HG03558 (cell line): ENCODE data around the gene KLHL1.

ENCODE experiments used
- ATAC-seq: cut with Tn5 transposase; IDR thresholded peaks from one replicate; pipeline ENCODE4 v1.9.1; 2021; ENCODE audit warnings: moderate number of reproducible peaks; ENCODE audit not compliant: unreplicated experiment; ENCODE audit errors: extremely low read depth

Gene KLHL1

DNA sequence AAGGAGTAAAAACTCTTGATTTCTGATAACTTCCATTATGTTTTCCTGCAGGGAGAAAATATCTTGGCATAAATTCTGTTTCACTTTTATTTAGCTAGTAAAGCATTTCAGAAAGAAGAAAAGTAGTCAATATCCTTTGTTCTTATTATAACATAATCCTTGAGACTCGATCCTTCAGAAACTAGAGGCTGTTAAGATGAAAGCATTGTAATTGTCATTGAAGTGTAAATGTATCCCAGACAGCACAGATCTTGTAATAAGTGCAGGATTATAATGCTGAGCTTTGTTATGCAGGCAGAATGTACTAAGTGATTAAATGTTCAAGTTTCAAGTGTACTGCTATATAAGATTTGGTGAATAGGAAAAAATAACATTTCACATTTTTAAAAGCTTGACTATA lies 225.8 kb downstream of the KLHL1 start:
- no peak for ATAC-seq

DNA sequence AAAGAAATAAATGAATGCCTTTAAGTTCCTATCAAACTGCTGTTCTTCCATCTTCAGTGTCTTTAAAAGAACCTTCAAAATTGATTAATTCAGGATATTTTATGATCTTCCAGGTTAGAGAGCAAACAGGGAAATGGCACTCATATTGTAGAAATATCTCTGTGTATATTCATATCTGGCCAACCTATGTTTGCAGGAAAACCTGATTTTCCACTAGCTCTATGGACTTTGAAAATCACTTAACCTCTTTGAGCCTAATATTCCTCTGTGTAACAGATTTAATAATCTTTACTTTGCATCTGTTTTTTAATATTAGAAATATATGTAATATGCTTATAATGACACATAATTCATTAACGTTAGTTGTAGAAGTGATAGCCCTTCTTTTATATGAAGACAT lies 228.3 kb downstream of the KLHL1 start:
- no peak for ATAC-seq

DNA sequence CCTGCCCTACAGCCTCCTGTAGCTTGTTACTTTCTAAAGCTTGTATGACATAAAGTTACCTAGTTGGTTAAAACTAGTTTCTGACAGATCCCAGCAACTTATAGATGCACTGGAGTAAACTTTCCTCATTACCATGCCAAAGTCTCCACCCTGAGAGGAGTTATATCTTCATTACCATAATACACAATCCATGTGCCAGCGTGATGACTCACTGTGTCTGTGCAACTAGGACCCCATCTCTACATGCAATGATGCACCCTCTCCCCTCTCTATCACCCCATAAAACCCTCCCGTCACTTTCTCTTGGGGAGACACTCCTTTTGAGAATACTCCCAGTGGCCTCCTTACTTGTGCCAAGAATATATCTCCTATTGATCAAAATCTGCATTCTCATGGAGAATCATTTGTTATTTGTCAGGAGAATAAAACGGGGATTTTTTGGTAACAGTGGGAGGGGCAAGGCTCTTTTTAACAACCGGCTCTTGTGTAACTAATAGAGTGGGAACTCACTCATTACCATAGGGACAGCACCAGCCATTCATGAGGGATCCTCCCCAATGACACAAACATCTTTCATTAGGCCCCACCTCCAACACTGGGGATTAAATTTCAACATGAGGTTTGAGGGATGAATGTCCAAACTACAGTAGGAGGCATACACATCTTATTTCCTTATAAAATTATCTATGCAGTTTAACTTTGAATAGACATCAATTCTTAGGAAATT lies 235.8 kb downstream of the KLHL1 start:
- ATAC-seq = no peak

DNA sequence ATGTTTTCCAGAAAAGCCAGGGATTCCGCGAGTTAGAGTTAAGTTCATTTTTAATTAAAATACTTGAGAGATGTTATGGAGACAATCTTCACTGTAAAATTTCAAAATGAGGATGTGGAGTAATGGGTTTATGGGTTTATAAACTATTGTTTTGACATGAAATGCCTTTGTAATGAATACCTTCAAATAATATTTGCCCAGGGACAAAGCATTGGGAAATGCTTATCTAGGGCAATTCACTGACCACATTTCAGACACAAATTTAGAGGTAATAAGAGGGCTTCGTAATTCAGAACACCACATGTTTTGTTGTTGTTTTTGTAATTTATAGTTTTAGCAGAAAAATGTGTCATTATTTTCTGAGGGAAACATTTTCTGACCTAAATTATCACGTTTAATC lies 241.7 kb downstream of the KLHL1 start:
- ATAC-seq = no peak

DNA sequence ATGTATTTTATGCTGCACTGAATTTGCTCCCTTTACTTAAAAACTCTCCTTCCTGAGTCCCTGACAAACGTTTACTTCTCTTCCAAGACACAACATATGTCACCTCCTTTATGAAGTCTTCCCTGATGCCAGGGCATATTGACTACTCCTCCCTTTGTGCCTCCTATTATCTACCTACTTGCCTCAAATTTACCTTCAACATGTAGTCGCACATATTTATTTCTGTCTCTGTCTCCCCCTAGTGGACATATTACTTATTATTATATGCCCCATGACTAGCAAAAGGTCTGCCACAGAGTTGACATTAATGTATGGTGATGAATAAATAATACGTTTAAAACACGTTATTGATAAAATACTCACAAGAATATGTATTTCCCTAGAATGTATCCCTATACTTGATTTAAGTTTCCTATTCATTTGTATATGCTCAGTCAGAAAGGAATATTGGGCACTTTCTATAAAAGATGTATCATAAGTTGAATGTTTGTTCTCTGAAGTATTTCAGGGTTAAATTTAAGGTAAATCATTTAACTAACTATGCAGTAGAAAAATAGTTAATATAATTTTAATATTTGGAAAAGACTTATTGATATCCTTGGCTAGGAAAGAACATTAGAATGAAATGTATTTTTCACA lies 250.9 kb downstream of the KLHL1 start:
- no peak for ATAC-seq

DNA sequence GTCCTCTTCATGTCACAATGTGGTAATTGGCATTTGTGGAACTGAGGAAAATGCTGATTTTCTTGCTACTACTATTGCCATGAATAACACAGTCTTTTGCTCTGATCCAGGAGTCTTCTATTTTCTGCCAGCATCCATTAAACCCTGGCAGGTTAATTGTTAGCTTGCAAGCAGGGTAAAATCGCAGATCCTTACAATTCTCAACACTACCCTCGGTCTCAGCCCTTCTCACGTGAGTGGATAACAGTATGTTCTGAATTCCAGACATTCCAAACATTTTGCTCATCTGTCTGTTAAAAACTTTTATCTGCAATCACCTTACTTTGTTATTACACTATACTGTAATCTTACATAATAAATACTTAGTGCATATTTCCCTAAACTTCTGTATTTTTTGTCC lies 251.9 kb downstream of the KLHL1 start:
- ATAC-seq = no peak

DNA sequence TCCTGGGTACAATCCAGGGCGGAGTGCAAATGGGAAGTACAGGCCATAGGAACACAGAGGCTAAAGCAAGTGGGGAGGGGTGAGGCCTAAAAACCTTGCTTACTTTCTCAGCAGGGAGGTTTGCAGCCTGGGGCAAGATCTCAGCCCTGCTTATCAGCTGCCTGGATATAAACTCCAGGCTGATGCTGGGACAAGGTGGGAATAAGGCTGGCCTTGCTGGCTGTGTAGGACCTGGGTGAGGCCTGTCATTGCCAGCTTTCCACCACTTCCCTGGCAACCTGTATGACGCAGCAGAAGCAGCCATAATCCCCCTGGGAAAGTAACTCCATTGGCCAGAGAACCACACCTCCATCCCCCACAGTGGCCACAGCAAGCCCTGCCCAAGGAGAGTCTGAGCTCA lies 279.7 kb downstream of the KLHL1 start:
- ATAC-seq = no peak

DNA sequence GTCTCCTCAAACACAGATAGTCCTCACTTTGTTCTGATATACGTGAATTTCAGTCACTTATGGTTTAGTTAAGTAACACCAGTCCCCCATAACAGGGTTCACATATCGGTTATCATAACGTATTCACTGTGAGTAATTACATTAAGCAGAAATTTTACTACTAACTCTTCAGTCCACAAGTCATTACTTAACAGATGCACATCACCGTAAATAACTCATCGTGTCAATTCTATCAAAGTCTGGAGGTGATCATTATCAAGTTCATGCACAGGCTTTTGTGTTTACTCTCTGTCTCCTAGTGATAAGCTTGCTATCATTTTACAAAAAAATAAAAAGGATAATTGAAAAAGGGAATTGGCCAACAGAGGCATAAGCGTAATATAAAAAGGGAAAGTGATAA lies 288.1 kb downstream of the KLHL1 start:
- no peak for ATAC-seq

DNA sequence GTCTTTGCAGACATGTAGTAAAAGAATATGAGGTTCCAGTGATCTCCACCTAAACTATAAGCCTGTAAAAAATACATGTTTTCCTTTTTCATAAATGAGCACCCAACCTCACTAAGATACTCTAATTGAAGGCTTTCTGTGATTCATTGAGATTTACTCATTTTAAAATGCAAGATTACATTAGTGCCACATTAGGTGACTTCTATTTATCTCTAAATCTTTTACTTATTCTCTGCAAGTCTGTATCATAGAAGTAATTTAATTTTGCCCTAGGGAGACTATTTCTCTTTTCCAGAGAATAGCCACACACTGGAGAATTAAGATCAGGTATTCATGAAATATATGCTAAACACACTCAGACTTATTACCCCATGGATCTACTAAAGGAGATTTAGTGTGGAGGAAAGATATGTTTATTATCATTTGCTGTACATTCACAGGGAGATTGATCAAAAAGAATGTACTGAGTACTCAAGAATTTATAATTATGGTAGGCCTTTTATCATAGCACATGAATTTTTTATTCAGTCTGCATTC lies 290.9 kb downstream of the KLHL1 start:
- no peak for ATAC-seq

DNA sequence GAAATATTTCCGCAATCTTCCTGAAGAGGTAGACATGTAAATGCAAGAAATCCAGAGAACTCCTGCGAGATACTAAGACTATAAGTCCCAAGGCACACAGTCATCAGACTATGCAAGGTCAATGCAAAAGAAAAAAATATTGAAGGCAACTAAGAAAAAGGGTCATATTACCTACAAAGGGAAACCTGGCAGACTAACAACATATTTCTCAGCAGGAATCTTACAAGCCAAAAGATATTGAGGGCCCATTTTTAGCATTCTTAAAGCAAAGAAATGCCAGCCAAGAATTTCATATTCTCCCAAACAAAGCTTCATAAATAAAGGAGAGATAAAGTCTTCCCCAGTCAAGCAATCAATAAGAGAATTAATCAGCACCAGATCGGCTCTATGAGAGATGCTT lies 299.1 kb downstream of the KLHL1 start:
- no peak for ATAC-seq

DNA sequence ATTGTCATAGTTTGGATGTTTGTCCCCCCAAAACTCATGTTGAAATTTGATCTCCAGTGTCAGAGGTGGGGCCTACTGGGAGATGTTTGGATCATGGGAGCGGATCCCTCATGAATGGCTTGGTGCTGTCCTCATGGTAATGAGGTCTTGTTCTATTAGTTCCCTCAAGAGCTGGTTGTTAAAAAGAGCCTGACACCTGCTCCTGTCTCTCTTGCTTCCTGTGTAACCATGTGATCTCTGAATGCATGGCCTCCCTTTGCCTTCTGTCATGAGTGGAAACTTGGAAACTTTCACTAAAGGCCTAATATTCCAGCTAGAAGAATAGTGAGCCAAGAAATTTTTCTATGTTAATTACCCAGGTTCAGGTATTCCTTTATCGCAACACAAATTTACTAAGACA lies 312.0 kb downstream of the KLHL1 start:
- ATAC-seq = no peak

DNA sequence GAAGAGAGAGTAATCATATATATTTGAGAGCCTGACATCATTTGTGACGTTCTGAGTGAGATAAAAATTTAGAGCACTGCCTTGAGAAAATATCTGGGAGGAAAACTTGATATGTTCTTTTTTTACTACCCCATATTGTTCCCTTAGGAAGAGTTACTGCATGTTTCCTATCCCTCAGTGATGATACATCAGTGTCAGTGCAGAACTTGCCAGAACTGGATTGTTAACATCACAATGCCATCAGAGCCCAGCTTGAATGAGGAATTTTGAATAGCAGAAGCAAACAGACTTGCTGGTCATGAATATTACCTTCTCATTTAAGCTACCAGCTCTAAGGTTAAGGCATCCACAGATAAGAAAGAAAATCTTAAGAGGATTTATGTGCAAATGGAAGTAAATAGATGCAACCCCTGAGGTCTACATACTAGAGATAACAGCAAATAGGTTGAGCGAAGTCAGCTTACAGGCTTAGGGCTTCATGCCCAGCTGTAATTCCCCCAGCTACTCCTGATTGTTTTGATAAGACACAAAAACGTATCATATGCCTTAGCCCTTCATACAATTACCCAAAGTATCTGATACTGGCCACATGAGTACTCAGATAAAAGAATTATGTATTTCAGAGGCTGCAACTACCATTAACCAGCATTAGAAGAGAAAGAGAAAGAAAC lies 314.3 kb downstream of the KLHL1 start:
- no peak for ATAC-seq

DNA sequence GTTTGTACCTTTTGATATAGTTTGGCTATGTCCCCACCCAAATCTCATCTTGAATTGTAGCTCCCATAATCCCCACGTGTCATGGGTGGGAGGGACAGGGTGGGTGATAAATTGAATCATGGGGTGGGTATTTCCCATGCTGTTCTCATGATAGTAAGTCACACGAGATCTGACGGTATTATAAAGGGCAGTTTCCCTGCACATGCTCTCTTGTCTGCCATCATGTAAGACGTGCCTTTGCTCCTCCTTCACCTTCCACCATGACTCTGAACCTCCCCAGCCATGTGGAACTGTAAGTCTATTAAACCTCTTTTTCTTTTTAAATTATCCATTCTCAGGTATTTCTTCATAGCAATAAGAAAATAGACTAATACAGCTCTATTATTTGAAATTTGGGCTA lies 331.3 kb downstream of the KLHL1 start:
- no peak for ATAC-seq

DNA sequence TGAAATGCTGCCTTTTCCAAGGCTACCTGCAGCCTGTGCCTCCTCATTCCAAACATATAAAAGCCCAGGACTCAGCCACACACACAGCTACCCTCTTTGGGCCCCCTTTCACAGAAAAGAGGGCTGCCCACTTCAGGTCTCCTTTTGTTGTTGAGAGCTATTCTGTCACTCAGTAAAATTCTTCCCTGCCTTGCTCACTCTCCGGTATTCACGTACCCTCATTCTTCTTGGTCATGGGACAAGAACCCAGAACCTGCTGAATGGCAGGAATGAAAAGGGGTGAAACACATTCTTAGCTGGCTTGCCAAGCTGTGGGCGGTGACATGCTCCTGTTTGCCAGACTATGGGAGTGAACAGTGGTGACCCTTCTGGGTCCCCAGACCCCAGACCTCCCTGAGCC lies 338.6 kb downstream of the KLHL1 start:
- no peak for ATAC-seq

DNA sequence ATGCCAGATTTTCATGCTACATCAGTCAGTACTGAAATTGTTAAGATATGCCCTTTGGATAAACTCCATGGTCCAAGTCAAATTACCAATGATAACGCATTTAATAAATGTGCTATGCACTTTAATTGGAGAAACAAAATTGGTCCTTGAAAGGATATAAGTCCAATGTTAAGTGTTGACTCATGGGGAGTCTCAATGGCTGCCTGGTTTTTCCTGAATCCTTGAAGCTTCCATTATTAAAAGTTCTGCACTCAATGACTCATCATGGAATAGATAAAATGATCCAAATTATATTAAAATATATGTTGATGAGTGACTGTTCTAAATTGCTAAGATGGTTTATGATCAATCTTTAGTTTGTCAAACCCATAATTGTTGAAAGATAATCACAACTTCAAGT lies 346.7 kb downstream of the KLHL1 start:
- ATAC-seq = no peak

DNA sequence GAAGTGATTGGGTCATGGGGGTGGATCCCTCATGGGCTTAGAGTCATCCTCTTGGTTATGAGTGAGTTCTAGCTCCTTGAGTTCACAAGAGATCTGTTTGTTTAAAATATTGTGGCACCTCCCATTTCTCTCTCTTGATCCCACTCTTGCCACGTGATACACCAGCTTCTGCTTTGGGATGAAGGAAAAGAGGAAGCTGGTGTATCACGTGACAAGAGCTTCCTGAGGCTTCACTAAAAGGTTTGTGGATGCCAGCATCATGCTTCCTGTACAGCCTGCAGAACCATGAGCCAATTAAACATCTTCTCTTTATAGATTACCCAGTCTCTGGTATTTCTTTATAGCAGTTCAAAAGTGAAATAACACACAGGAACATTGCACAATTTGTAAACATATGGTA lies 353.2 kb downstream of the KLHL1 start:
- no peak for ATAC-seq

DNA sequence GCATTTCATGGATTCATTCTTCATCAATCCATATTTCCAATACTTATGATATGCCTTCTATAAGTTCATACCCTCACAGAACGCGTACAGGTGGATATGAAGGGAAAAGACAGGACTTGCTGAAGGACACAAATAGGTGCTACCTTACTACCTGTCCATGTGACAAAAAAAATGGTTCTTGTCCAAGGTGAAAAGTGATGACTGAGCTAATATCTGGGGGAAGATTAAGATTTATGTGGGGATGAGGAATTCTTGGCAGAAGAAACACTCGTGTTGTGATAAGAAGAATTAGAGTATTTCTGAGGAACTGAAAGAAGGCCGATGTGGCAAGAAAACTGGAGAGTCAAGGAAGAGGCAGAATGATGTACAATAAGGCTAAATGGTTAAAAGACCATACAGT lies 357.0 kb downstream of the KLHL1 start:
- ATAC-seq = no peak

DNA sequence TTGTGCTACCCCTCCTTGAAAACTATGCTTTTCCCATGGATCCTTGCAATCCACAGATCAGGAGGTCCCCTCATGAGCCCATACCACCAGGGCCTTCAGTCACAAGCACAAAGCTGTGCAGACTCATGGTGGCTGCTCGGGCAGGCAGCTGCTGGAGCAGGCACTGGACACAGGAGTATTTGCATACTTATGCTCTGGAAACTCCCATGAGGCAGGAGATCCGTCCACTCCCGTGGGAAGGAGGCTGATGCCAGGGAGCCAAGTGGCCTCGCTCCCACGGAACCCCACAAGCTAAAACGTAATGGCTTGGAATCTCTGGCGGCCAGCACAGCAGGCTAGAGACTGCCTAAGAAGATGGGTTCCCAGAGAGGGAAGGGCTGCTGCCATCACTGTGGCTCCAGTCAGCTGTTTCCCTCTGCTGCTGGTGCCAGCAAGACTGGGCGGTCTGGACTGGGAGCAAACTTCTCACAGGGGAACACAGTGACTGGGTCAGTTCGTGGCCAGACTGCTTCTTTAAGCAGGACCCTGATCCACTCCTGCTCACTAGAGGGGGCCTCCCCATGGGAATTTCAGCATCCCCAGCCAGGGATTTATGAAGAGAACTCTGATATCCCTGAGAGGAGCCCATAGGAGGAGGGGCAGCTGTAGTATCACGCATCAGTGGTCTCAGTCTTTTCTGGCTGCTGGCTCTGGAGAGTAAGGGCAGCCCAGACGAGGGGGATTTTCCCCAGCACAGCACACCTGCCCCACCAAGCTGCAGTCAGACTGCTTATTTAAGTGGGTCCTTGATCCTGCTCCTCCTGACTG lies 370.9 kb downstream of the KLHL1 start:
- ATAC-seq = no peak

DNA sequence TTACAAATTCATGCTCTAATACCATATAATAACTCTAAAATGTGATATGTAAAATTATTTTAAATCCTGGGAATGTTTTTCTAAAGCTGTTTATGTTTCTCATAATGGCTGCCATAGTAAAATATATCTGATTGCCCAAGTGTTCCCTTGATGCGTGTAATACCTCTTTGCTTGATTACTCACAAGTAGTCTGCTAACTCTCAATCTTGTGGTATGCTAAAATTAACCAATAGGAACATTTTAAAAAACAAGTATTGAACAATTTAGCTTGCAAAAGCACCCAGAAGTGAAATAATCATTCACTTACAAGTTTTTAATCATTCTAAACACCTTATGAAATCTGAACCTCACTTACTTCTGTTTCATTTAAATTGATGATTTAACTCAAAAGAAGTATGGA lies 386.6 kb downstream of the KLHL1 start:
- no peak for ATAC-seq

DNA sequence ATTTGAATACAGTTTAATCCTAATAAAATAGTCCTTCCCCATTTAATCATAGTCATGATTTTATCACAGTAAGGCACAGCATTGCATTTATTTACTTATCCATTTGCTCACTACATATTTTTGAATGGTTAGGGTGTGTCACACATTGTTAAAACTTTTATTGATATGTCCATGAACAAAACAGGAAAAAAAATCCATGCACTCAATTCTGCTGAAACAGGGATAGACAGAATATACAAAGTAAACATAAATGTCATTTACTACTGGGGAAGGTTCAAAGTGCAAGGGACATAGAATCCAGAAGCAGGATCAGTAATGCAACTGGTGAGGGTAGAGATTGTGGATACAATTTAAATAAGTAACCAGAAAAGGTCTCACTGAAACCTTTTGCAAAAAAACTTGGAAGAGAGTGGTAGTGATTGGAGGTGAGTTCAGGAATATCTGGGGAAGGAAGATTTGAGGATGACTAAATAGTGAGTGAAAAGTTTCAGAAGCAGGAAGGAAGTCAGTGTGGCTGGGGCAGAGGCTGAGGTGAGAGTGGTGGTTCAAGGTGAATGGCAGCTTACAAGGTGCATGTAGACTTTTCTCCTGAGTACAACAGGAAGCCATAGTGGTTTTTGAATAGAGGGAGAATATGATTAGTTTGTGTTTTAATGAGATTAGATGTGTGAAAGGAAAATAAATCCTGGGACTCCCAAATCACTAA lies 387.8 kb downstream of the KLHL1 start:
- no peak for ATAC-seq
